WTC11 (cell line): ENCODE results near the gene ARHGAP45. TPM values are rescaled to one million over a fixed set of nuclear protein-coding genes. Genes with fewer than 3 reads are reported as not detected.

Source experiments
- AR ChIP-seq: fragments of 250-450 bp; sonication (Bioruptor Pico); IDR thresholded peaks from 2 replicates; pipeline ENCODE4 v1.9.0; 2021; ENCODE audit warnings: mild to moderate bottlenecking
- ARID4B ChIP-seq: sonication (generic); formaldehyde crosslinking; IDR thresholded peaks from 2 replicates; pipeline ENCODE4 v1.8.0; 2023; ENCODE audit warnings: missing genetic modification reagents, mild to moderate bottlenecking, borderline replicate concordance
- ATF3 ChIP-seq: sonication (generic); formaldehyde crosslinking; conservative IDR thresholded peaks from 2 replicates; pipeline ENCODE4 v1.8.1; 2022; ENCODE audit warnings: mild to moderate bottlenecking, missing genetic modification reagents
- CBFB ChIP-seq: sonication (generic); formaldehyde crosslinking; IDR thresholded peaks from 2 replicates; pipeline ENCODE4 v1.8.1; 2022; ENCODE audit warnings: mild to moderate bottlenecking, low read depth, missing genetic modification reagents
- CTCF ChIP-seq: fragments of 200-600 bp; IDR thresholded peaks from 2 replicates; pipeline ENCODE4 v1.8.0; 2022; ENCODE audit warnings: antibody characterized with exemption
- E2F5 ChIP-seq: sonication (generic); formaldehyde crosslinking; IDR thresholded peaks from 2 replicates; pipeline ENCODE4 v1.8.1; 2022; ENCODE audit warnings: mild to moderate bottlenecking, moderate library complexity, missing genetic modification reagents
- EMX1 ChIP-seq: fragments of 250-450 bp; sonication (Bioruptor Pico); IDR thresholded peaks from 2 replicates; pipeline ENCODE4 v1.8.0; 2021; ENCODE audit warnings: mild to moderate bottlenecking
- ESRRA ChIP-seq: sonication (generic); formaldehyde crosslinking; IDR thresholded peaks from 2 replicates; pipeline ENCODE4 v1.8.1; 2022; ENCODE audit warnings: mild to moderate bottlenecking, missing genetic modification reagents, borderline replicate concordance
- FOXK1 ChIP-seq: sonication (generic); formaldehyde crosslinking; IDR thresholded peaks from 2 replicates; pipeline ENCODE4 v1.8.0; 2022; ENCODE audit warnings: mild to moderate bottlenecking, moderate library complexity, missing genetic modification reagents
- HMGA2 ChIP-seq: fragments of 250-450 bp; sonication (Bioruptor Pico); IDR thresholded peaks from 2 replicates; pipeline ENCODE4 v1.4.0; 2021; ENCODE audit warnings: mild to moderate bottlenecking, moderate library complexity
- MLX ChIP-seq: sonication (generic); formaldehyde crosslinking; IDR thresholded peaks from 2 replicates; pipeline ENCODE4 v1.8.1; 2023; ENCODE audit warnings: mild to moderate bottlenecking, missing genetic modification reagents, moderate library complexity
- NR1H2 ChIP-seq: sonication (generic); formaldehyde crosslinking; IDR thresholded peaks from 2 replicates; pipeline ENCODE4 v1.9.0; 2021; ENCODE audit warnings: mild to moderate bottlenecking, moderate library complexity, missing genetic modification reagents
- NR2C2 ChIP-seq: sonication (generic); formaldehyde crosslinking; IDR thresholded peaks from 2 replicates; pipeline ENCODE4 v1.8.0; 2022; ENCODE audit warnings: mild to moderate bottlenecking, missing genetic modification reagents
- RELA ChIP-seq: sonication (generic); formaldehyde crosslinking; IDR thresholded peaks from 2 replicates; pipeline ENCODE4 v1.8.1; 2022; ENCODE audit warnings: missing genetic modification reagents, mild to moderate bottlenecking, borderline replicate concordance
- RORB ChIP-seq: fragments of 250-450 bp; sonication (Bioruptor Pico); IDR thresholded peaks from 2 replicates; pipeline ENCODE4 v1.9.0; 2021; ENCODE audit warnings: mild to moderate bottlenecking
- TEAD1 ChIP-seq: sonication (generic); formaldehyde crosslinking; IDR thresholded peaks from 2 replicates; pipeline ENCODE4 v1.8.0; 2022; ENCODE audit warnings: mild to moderate bottlenecking, missing genetic modification reagents
- ZNF281 ChIP-seq: sonication (generic); formaldehyde crosslinking; IDR thresholded peaks from 2 replicates; pipeline ENCODE4 v1.8.0; 2023; ENCODE audit warnings: mild to moderate bottlenecking, missing genetic modification reagents
- ZNF396 ChIP-seq: fragments of 250-450 bp; sonication (Bioruptor Pico); IDR thresholded peaks from 2 replicates; pipeline ENCODE4 v1.8.0; 2021; ENCODE audit warnings: mild to moderate bottlenecking, moderate library complexity, borderline replicate concordance
- ZNF423 ChIP-seq: fragments of 250-450 bp; sonication (Bioruptor Pico); IDR thresholded peaks from 2 replicates; pipeline ENCODE4 v2.1.2; 2022; ENCODE audit warnings: mild to moderate bottlenecking, moderate library complexity
- ZNF512 ChIP-seq: sonication (generic); formaldehyde crosslinking; IDR thresholded peaks from 2 replicates; pipeline ENCODE4 v1.8.1; 2022; ENCODE audit warnings: missing genetic modification reagents, borderline replicate concordance
- ZNF671 ChIP-seq: fragments of 250-450 bp; sonication (Bioruptor Pico); IDR thresholded peaks from 2 replicates; pipeline ENCODE4 v1.8.0; 2021; ENCODE audit warnings: mild to moderate bottlenecking
- total RNA-seq: library from RNA; stranded (reverse); gene quantifications from 3 replicates; pipeline ENCODE4 v1.2.3, GENCODE V29; 2021

The ARHGAP45 gene
- total RNA-seq, 1 experiment from 2014 or later = 40.9 TPM

GRCh38 chr19:1070931-1071791 is 4.2 kb downstream of the ARHGAP45 start (continued):
- TF ChIP-seq ZNF396 (CRISPR knock-in tag) (no peak), E2F5 (peak; percentile 64; the same call in 1 of the 2 replicates), NR2C2 (no peak), ATF3 (no peak), ESRRA (0 out of 2 replicates have a peak, but pooled peaks have one; percentile 30), ZNF423 (0 out of 2 replicates have a peak, but pooled peaks have one; percentile 24), HMGA2 (CRISPR knock-in tag) (no peak), TEAD1 (CRISPR knock-in tag) (no peak), ZNF512 (CRISPR knock-in tag) (no peak), AR (CRISPR knock-in tag) (no peak), ZNF281 (CRISPR knock-in tag) (no peak), ZNF671 (CRISPR knock-in tag) (no peak), RELA (no peak), RORB (CRISPR knock-in tag) (no peak), CTCF (no peak), FOXK1 (CRISPR knock-in tag) (peak; percentile 75; the same call in 1 of the 2 replicates), ARID4B (CRISPR knock-in tag) (0 out of 2 replicates have a peak, but pooled peaks have one; percentile 53), EMX1 (CRISPR knock-in tag) (no peak), NR1H2 (no peak), MLX (CRISPR knock-in tag) (no peak), CBFB (CRISPR knock-in tag) (no peak)
